HepG2 (cell line): ENCODE results near the gene ASTN2. TPM values are rescaled to one million over a fixed set of nuclear protein-coding genes. Genes with fewer than 3 reads are reported as not detected.

ENCODE experiments used
- ATAC-seq: fragments of 200-7000 bp; cut with Tn5 transposase; 3 replicates; pipeline ENCODE4 v1.9.1; 2020; ENCODE audit warnings: mild to moderate bottlenecking, moderate library complexity
- BruUV-seq: library from RNA; stranded (reverse); fragments of 400-500 nt; replicated peaks from 2 replicates; lab custom pipeline; 2021; lab: Mats Ljungman, UMichigan
- CTCF ChIA-PET: fragments of 300-600 bp; formaldehyde crosslinking; extraction: SDS; loops from one replicate; lab custom pipeline; 2021; ENCODE audit warnings: low total read pairs, inconsistent platforms, low intra/inter-chr PET ratio; lab: Yijun Ruan, JAX
- POLR2A ChIA-PET: fragments of 350-600 bp; sonication (Branson Sonifier 250); formaldehyde crosslinking; loops from one replicate; lab custom pipeline; 2020; ENCODE audit warnings: antibody characterized with exemption, inconsistent platforms; lab: Yijun Ruan, JAX
- DNase-seq: peaks from one replicate; pipeline ENCODE4 v3.0.0-alpha.2; 2015; ENCODE audit warnings: low spot score
- FAIRE-seq: peaks from 3 replicates; lab custom pipeline; 2011; peaks lifted over from hg19 to GRCh38; lab: Jason Lieb, UNC
- H2AFZ ChIP-seq: one replicate; pipeline ENCODE4 v1.6.1; 2011; ENCODE audit warnings: low read length, inconsistent platforms
- H3K27ac ChIP-seq: fragments of 300-600 bp; 3 replicates; pipeline ENCODE4 v1.8.0; 2011; ENCODE audit warnings: mixed run types, mild to moderate bottlenecking, mixed read lengths, low read length, inconsistent platforms; ENCODE audit not compliant: insufficient read depth; ENCODE audit errors: extremely low read length
- H3K27me3 ChIP-seq, 2 experiments: fragments of 200-600 bp in 1 of 2; 2 replicates in 1 of 2; 3 replicates in 1 of 2; pipeline versions ENCODE4 v1.6.0 to v1.8.0; 2011; ENCODE audit warnings: low read length in 2 of 2, mild to moderate bottlenecking in 2 of 2, moderate library complexity in 2 of 2, inconsistent platforms in 1 of 2; ENCODE audit not compliant: insufficient read depth in 2 of 2, control insufficient read depth in 1 of 2
- H3K36me3 ChIP-seq, 2 experiments: fragments of 200-600 bp in 1 of 2; replicated peaks in 1 of 2; 2 replicates in 1 of 2; 3 replicates in 1 of 2; pipeline versions ENCODE4 v1.5.1 to v1.8.0; 2011; ENCODE audit warnings: low read length in 2 of 2, inconsistent platforms in 1 of 2; ENCODE audit not compliant: insufficient read depth in 2 of 2, control insufficient read depth in 1 of 2
- H3K4me1 ChIP-seq: 2 replicates; pipeline ENCODE4 v1.5.1; 2012; ENCODE audit warnings: low read length, inconsistent platforms; ENCODE audit not compliant: insufficient read depth
- H3K4me2 ChIP-seq: 2 replicates; pipeline ENCODE4 v1.6.0; 2011; ENCODE audit warnings: low read depth, low read length, inconsistent platforms
- H3K4me3 ChIP-seq, 3 experiments: fragments of 200-600 bp in 1 of 3; sonication (generic), shearing (Covaris generic) in 1 of 3; replicated peaks in 1 of 3; 2 replicates each; pipeline ENCODE4 v1.5.1; 2011 to 2016; ENCODE audit warnings: low read length in 3 of 3, inconsistent platforms in 2 of 3, low read depth in 2 of 3, mild to moderate bottlenecking in 2 of 3, control low read depth in 1 of 3, mixed read lengths in 1 of 3; ENCODE audit not compliant: insufficient read depth in 1 of 3
- H3K79me2 ChIP-seq: one replicate; pipeline ENCODE4 v1.6.1; 2011; ENCODE audit warnings: low read length, inconsistent platforms; ENCODE audit not compliant: insufficient read depth
- H3K9ac ChIP-seq: 2 replicates; pipeline ENCODE4 v1.6.0; 2011; ENCODE audit warnings: mild to moderate bottlenecking, low read depth, low read length, inconsistent platforms; ENCODE audit not compliant: insufficient read depth
- H3K9me3 ChIP-seq: 2 replicates; pipeline ENCODE4 v1.5.1; 2012; ENCODE audit warnings: mild to moderate bottlenecking, low read length
- H4K20me1 ChIP-seq: 2 replicates; pipeline ENCODE4 v1.6.0; 2011; ENCODE audit warnings: inconsistent platforms, mild to moderate bottlenecking, low read length, moderate library complexity; ENCODE audit not compliant: insufficient read depth
- CBX2 ChIP-seq, 2 experiments: fragments of 200-600 bp in 1 of 2; sonication (generic); formaldehyde crosslinking in 1 of 2; IDR thresholded peaks; 2 replicates each; pipeline versions ENCODE4 v1.7.0 to v1.8.1; 2018 to 2022; ENCODE audit warnings: low read depth in 2 of 2, low read length in 1 of 2, mild to moderate bottlenecking in 1 of 2, missing genetic modification reagents in 1 of 2
- CEBPZ ChIP-seq: IDR thresholded peaks from 2 replicates; pipeline ENCODE4 v1.6.1; 2012; ENCODE audit warnings: low read length, improper control_type of control experiment
- HES4 ChIP-seq: sonication (generic); formaldehyde crosslinking; IDR thresholded peaks from 2 replicates; pipeline ENCODE4 v1.9.0; 2021; ENCODE audit warnings: mild to moderate bottlenecking, missing genetic modification reagents, borderline replicate concordance
- KLF12 ChIP-seq: sonication (generic); formaldehyde crosslinking; IDR thresholded peaks from 2 replicates; pipeline ENCODE4 v1.4.0; 2020; ENCODE audit warnings: missing genetic modification reagents, borderline replicate concordance
- ONECUT2 ChIP-seq: sonication (generic); formaldehyde crosslinking; IDR thresholded peaks from 2 replicates; pipeline ENCODE4 v1.4.0; 2020; ENCODE audit warnings: missing genetic modification reagents
- POLR2A ChIP-seq, 2 experiments: IDR thresholded peaks; 2 replicates each; pipeline ENCODE4 v1.6.1; 2011; ENCODE audit warnings: low read depth in 2 of 2, low read length in 2 of 2, mild to moderate bottlenecking in 1 of 2, moderate library complexity in 1 of 2; ENCODE audit not compliant: insufficient read depth in 1 of 2
- PPARG ChIP-seq: conservative IDR thresholded peaks from 2 replicates; pipeline ENCODE4 v1.6.1; 2016; ENCODE audit warnings: missing biosample characterization, missing genetic modification reagents
- SOX13 ChIP-seq, 3 experiments: fragments of 450-650 bp in 1 of 3; sonication (generic) in 1 of 3; formaldehyde crosslinking in 1 of 3; IDR thresholded peaks in 2 of 3; conservative IDR thresholded peaks in 1 of 3; 2 replicates each; pipeline versions ENCODE4 v1.5.0 to v1.6.1; 2016 to 2020; ENCODE audit warnings: antibody characterized with exemption in 1 of 3, mild to moderate bottlenecking in 1 of 3, missing compliant biosample characterization in 1 of 3, missing genetic modification reagents in 1 of 3, moderate library complexity in 1 of 3
- USF2 ChIP-seq, 2 experiments: sonication (generic) in 1 of 2; formaldehyde crosslinking in 1 of 2; IDR thresholded peaks; 2 replicates each; pipeline versions ENCODE4 v1.5.1 to v1.6.1; 2011 to 2020; ENCODE audit warnings: borderline replicate concordance in 1 of 2, low read depth in 1 of 2, low read length in 1 of 2, mild to moderate bottlenecking in 1 of 2, missing genetic modification reagents in 1 of 2, moderate library complexity in 1 of 2
- ZNF225 ChIP-seq: sonication (generic); formaldehyde crosslinking; IDR thresholded peaks from 2 replicates; pipeline ENCODE4 v1.4.0; 2020; ENCODE audit warnings: mild to moderate bottlenecking, missing genetic modification reagents
- ZNF329 ChIP-seq: sonication (generic); formaldehyde crosslinking; IDR thresholded peaks from 2 replicates; pipeline ENCODE4 v1.9.0; 2021; ENCODE audit warnings: low read depth, mild to moderate bottlenecking, missing genetic modification reagents
- ZNF414 ChIP-seq: sonication (generic); formaldehyde crosslinking; IDR thresholded peaks from 2 replicates; pipeline ENCODE4 v1.5.0; 2020; ENCODE audit warnings: missing genetic modification reagents
- ZNF501 ChIP-seq: sonication (generic); formaldehyde crosslinking; IDR thresholded peaks from 2 replicates; pipeline ENCODE4 v1.5.1; 2020; ENCODE audit warnings: mild to moderate bottlenecking, moderate library complexity, missing genetic modification reagents
- ZNF639 ChIP-seq: conservative IDR thresholded peaks from 2 replicates; pipeline ENCODE4 v1.6.1; 2018; ENCODE audit warnings: missing genetic modification reagents
- ZNF674 ChIP-seq: sonication (generic); formaldehyde crosslinking; IDR thresholded peaks from 2 replicates; pipeline ENCODE4 v1.5.0; 2020; ENCODE audit warnings: low read depth, mild to moderate bottlenecking, missing genetic modification reagents
- WGBS: methylation state at CpG from one replicate; pipeline ENCODE4 v1.1.6; 2017; ENCODE audit warnings: low lambda C conversion rate; 5-methylcytosine and 5-hydroxymethylcytosine counted together
- in situ Hi-C: cut with HindIII; loops from 2 replicates; pipeline ENCODE4 v1.10.0; 2017; ENCODE audit warnings: low pct_unique_long_range_greater_than_20kb; ENCODE audit not compliant: extremely low pct_ligation_motif_present
- intact Hi-C: fragments of 100-400 bp; cut with micrococcal nuclease; formaldehyde crosslinking; loops from one replicate; pipeline ENCODE4 v1.10.0; 2022; ENCODE audit not compliant: unreplicated experiment
- polyA plus RNA-seq, 8 experiments: library from polyadenylated mRNA; depleted of rRNA in 3 of 8; stranded (reverse) in 7 of 8; unstranded in 1 of 8; fragments of >200 nt; fragmentation: Illumina TruSeq in 4 of 8; extraction: Trizol in 4 of 8; gene quantifications; 2 replicates each; pipeline versions ENCODE4 v1.2.1 to v1.2.3, GENCODE V29; 2011 to 2016; ENCODE audit warnings: low read depth in 4 of 8, missing spikeins in 1 of 8, mixed read lengths in 1 of 8; ENCODE audit not compliant: insufficient read depth in 1 of 8
- total RNA-seq, 5 experiments: library from RNA; depleted of rRNA; stranded (reverse); fragments of >200 nt; fragmentation: Illumina TruSeq; extraction: Trizol; gene quantifications; 2 replicates each; pipeline ENCODE4 v1.2.3, GENCODE V29; 2016; ENCODE audit warnings: low read depth in 1 of 5

Gene ASTN2
- total and polyA plus RNA-seq, 2 of the 13 experiments (the other 11 are each of a cell fraction or from before 2014, with no cell fraction given), result 5.2 to 13.5 TPM

- TF ChIP-seq HES4 (CRISPR knock-in tag) (no peak), ZNF329 (CRISPR knock-in tag) (no peak), ZNF225 (CRISPR knock-in tag) (no peak)
- TF ChIP-seq, all 625 proteins: peak for 0
These were observed 806.8 kb downstream of the ASTN2 start (continued) for GRCh38 chr9:116608064-116608463.

- intact Hi-C loops, result no loop called here
- no peak overlapping the region for H3K4me2 ChIP-seq
- DNase-seq, result no peak
- TF ChIP-seq PPARG, result no peak
- TF ChIP-seq ZNF639 (CRISPR knock-in tag), result no peak
- no peak for TF ChIP-seq ZNF674 (CRISPR knock-in tag)
- no peak for TF ChIP-seq ZNF501
- TF ChIP-seq CEBPZ, result no peak
- TF ChIP-seq ZNF414 (CRISPR knock-in tag), result no peak
- TF ChIP-seq POLR2A (IDR thresholded peaks at IDR 0.05; ENCODE audit: insufficient read depth in 1 of 2, low read depth in 2 of 2, low read length in 2 of 2), result no peak
- no peak for TF ChIP-seq KLF12 (CRISPR knock-in tag)
- TF ChIP-seq USF2 (IDR thresholded peaks at IDR 0.05; ENCODE audit: low read depth, low read length), result no peak
- no peak for TF ChIP-seq USF2 (CRISPR knock-in tag; IDR thresholded peaks at IDR 0.05; ENCODE audit: borderline replicate concordance)
- TF ChIP-seq ONECUT2 (CRISPR knock-in tag), result no peak
- no peak for TF ChIP-seq CBX2 (IDR thresholded peaks at IDR 0.05; ENCODE audit: low read depth, low read length)
- no peak for TF ChIP-seq CBX2 (CRISPR knock-in tag; IDR thresholded peaks at IDR 0.05; ENCODE audit: low read depth)
- TF ChIP-seq SOX13 (IDR thresholded peaks at IDR 0.05), result no peak
- no peak for TF ChIP-seq SOX13 (CRISPR knock-in tag; conservative IDR thresholded peaks at IDR 0.05 in 1 of 2, IDR thresholded peaks at IDR 0.05 in 1 of 2)
These were observed 808.9 kb downstream of the ASTN2 start for GRCh38 chr9:116605904-116606341.

More at GRCh38 chr9:116605904-116606341, 808.9 kb downstream of the ASTN2 start:
- Histone ChIP-seq H3K27me3 (no peaks in the 10 kb centered on the region), H3K4me1 (no peaks in the 10 kb centered on the region), H3K27ac (no peak overlapping the region), H3K79me2 (no peaks in the 10 kb centered on the region), H3K9ac (no peak overlapping the region), H3K9me3 (no peaks in the 10 kb centered on the region), H4K20me1 (no peaks in the 10 kb centered on the region), H3K4me3 (no peak overlapping the region), H3K36me3 (no peaks in the 10 kb centered on the region), H2AFZ (no peak overlapping the region)
- no peak for ATAC-seq
- WGBS, result 94% methylated on average over 10 of the region's 10 CpGs
- ChIA-PET POLR2A (interaction anchor here (0.6 kb wide), 1 partner anchor 81 kb away, joined by 3 read pairs; the partner anchor contains the start of gene TRIM32), CTCF (no interaction called here)
- FAIRE-seq, result no peak
- in situ Hi-C loops, result no loop called here
- no TSS peak for BruUV-seq
